NB4 (cell line): ENCODE data around the gene PTCD3.

Source experiments
- DNase-seq: peaks from one replicate; pipeline ENCODE4 v3.0.0; 2010; ENCODE audit warnings: low read depth
- H3K4me3 ChIP-seq: one replicate; pipeline ENCODE4 v1.5.1; 2011; ENCODE audit warnings: mild to moderate bottlenecking, low read depth, low read length, moderate library complexity
- CTCF ChIP-seq: IDR thresholded peaks from one replicate; pipeline ENCODE4 v1.5.1; 2012; ENCODE audit warnings: low read depth, low read length
- MAX ChIP-seq: IDR thresholded peaks from 2 replicates; pipeline ENCODE4 v1.6.1; 2011; ENCODE audit warnings: low read depth, low read length
- MYC ChIP-seq: IDR thresholded peaks from 2 replicates; pipeline ENCODE4 v1.6.1; 2011; ENCODE audit warnings: low read depth, low read length
- POLR2A ChIP-seq: IDR thresholded peaks from 2 replicates; pipeline ENCODE4 v1.6.1; 2011; ENCODE audit warnings: mild to moderate bottlenecking; ENCODE audit not compliant: insufficient read length; ENCODE audit errors: extremely low read depth

Gene PTCD3

GRCh38 chr2:86138736-86139625 lies 32.9 kb downstream of the PTCD3 start:
- H3K4me3 ChIP-seq = no peak overlapping the region
- no peak for TF ChIP-seq POLR2A
- no peak for TF ChIP-seq MYC
- no peak for TF ChIP-seq CTCF
- TF ChIP-seq MAX = no peak
- DNase-seq = no peak

GRCh38 chr2:86139981-86140380 lies 33.9 kb downstream of the PTCD3 start:
- H3K4me3 ChIP-seq = no peak overlapping the region
- no peak for DNase-seq
- TF ChIP-seq MYC = no peak
- TF ChIP-seq POLR2A = no peak
- TF ChIP-seq CTCF = no peak
- no peak for TF ChIP-seq MAX

- DNase-seq = peak; percentile 34
- no peak overlapping the region for H3K4me3 ChIP-seq
- TF ChIP-seq MYC (no peak), MAX (no peak)
Measured at GRCh38 chr2:86140969-86141392, 34.9 kb downstream of the PTCD3 start.

- TF ChIP-seq CTCF = no peak
- peak; percentile 10 for TF ChIP-seq POLR2A
- no peak for DNase-seq
- H3K4me3 ChIP-seq = no peak overlapping the region
Measured at GRCh38 chr2:86142436-86143257, 36.6 kb downstream of the PTCD3 start.

GRCh38 chr2:86143307-86143706 lies 37.3 kb downstream of the PTCD3 start:
- TF ChIP-seq MAX (no peak), MYC (no peak), CTCF (no peak), POLR2A (no peak)
- no peak overlapping the region for H3K4me3 ChIP-seq
- peak; percentile 57 for DNase-seq
